Kidney tubule cell (primary cell): ENCODE data around the gene FXYD1.
"Not testable (repeated sequence)": the region's sequence is repeated elsewhere in the genome, so short reads cannot be mapped to it uniquely, and the experiment has no call there.

Experiments used
- DNase-seq: peaks from one replicate; pipeline ENCODE4 v3.0.0-alpha.2; 2018; ENCODE audit warnings: low spot score

Gene FXYD1

DNA sequence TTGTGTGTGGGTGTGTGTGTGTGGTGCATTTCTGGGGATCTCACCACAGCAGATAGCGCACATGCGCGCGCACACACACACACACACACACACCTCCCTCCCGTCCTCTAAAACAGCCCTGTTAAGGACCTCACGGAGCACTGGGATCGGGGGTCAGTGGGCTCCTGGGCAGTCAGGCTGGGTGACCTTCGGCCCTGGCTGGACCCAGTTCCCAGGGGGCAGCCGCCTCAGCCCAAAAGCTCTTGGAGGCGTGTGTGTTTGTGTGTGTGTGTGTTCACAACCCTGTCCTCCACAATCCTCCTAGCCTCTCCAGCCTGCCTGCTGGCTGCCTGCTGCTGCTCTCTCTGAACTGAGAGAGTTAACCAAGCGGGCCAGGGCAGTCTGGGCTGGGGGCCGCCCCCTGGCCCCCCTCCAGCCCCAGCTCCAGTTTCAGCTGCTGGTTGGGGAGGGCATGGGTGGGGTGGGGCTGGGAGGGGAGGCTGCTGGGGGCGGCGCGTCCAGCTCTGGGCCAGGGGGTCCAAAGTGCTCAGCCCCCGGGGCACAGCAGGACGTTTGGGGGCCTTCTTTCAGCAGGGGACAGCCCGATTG, at the start of gene FXYD1:
Gene FXYD1, plus strand, starts transcription at position 520 of the 588 bp plus-strand sequence. CDS start 1,256 bp downstream, outside the sequence.
- no peak for DNase-seq

DNA sequence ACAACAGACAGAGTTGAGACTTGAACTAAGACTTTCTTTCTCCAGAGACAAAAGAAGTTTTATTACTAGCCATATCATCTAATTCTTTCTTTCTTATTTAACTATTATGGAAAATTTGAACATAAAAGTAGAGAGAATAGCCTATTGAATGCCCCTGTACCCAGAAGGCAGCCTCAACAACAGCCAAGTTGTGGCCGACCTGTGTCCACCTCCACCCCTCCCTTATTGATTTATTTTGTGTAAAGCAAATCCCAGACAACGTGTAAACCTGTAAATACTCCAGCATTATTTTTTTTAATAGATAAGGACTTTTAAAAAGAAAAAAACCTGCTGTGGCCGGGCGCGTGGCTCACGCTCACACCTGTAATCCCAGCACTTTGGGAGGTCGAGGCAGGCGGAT, 49.1 kb upstream of the FXYD1 start:
- DNase-seq: no peak

DNA sequence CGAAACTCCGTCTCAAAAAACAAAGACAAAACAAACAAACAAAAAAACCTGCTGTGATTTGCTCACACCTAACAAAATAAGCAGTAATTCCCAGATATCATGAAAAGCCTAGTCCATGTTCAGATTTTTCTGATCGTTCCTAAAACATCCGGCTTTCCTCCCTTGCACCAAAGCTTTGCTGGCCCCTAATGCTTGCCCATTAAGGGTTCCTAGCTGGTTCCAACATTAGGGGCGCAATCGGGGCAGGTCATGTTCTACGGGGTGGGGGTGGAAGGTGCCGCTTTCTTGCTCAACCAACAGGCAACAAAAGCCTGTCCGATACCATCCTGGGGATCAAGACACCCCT, 48.5 kb upstream of the FXYD1 start:
- no peak for DNase-seq

DNA sequence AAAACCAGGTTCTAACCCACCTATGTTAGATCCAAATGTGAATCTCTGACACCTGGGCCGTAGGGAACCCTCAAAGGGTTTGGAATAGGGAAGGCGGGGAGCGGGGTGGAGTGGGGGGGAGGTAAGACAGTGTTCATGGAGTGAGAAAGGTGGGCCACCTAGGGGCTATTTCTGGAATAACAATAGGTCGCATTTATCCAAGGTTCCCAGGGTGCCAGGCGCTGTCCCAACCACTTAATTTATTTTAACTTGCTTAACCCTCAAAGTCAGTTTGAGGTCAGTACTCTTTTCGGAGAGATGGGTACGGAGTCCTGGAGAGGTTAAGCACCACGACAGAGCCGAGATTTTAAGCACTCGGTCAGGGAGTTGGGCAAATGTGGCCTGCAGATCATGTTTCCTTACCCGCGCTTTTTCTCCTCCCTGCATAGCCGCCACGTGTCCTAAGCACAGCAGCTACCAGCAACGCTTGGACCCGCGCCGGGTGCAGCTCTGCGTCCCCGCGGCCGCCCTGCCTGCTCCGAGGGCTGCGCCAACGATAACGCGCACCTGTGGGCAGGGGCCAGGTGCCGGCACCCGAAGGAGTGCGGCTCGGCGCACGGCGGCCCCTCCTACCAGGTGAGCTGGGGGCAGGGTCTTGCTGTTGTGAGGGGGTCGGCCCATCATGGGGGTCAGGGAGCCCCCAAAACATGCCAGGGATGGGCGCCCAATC, 48.0 kb upstream of the FXYD1 start:
- peak; percentile 54 for DNase-seq

DNA sequence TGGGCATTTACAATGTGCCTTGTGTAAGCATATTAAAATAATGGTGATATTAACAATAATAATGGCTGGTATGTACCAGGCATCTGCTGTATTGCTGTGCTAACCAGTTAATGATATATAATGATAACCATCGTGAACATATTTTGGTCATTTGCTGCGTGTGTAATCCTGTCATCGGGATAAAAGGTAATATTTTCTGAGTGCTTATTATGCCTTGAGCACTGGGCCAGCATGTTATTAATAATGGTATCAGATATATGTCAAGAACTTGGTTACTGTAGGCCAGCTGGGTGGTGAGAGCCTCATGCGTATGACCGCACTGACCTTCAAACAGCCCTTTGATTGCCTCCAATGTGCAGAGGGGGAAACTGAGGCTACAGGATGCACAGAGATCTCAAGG, 45.2 kb upstream of the FXYD1 start:
- no peak for DNase-seq

DNA sequence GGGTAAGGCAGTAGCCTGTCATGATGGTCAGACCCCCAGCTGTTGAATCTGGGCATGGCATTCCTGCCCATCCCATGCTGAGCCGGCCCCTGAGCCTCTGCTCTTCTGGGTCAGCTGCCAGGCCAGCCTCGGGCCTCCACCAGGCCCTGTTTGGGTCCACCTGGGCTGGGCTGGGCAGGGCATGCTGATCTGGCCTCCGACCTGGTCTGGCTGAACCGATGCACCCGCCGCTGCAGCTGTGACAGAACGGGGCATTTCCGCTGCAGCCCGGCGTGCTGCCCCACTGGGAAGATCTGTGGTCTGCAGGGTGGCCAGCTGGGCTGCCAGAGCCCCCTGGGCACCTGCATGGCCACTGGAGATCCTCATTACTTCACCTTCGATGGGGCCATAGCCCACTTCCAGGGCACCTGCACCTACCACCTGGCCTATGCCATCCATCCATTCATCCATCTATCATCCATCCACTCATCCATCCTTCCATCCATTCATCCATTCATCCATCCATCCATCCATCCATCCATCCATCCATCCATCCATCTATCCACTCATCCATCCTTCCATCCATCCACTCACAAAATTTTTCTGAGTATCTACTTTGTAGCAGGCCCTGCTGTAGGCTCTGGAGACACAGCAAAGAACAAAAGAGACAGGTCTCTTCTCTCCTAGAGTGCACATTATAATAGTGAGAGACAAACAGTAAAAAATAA, 44.5 kb upstream of the FXYD1 start:
- DNase-seq: no peak

DNA sequence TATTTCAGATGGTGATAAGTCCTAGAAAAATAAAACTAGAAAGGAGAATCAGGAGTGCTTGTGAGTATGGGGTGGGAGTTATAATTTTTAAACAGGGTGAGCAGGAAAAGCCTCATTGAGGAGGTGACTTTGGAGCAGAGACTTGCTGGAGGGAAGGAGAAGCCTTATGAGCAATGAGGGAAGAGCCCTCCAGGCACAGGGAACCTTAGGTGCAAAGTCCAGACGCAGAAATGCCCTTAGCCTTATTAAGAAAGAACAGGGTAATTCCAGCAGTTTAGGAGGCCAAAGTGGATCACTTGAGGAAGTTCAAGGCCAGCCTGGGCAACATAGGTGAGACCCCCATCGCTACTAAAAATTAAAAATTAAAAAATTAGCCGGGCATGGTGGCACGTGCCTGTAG, 44.0 kb upstream of the FXYD1 start:
- DNase-seq: no peak

DNA sequence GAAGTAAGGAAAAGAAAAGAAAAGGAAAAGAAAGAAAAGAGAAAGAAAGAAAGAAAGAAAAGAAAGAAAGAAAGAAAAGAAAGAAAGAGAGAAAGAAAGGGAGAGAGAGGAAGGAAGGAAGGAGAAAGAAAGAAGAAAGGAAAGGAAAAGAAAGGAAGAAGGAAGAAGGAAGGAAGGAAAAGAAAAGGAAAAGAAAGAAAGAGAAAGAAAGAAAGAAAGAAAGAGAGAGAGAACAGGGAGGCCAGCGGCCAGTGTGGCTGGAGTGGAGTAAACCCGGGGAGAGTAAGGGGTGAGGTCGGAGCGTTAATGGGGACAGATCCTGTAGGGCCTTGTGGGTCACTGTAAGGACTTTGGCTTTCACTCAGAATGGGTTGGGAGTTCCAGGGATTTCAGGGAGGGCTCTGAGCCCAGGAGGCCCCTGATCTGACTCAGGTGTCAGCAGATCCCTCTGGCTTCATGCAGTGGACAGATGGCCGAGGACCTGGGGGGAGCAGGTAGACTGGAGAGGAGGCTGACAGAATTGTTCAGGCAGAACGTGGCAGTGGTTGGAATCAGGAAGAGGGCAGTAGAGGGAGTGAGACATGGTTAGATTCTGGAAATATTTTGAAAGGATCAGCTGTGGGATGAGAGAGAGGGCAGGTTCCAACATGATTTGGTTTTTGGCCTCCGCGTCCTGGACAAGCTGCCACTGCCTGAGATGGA, 42.8 kb upstream of the FXYD1 start:
- peak; percentile 13 for DNase-seq

DNA sequence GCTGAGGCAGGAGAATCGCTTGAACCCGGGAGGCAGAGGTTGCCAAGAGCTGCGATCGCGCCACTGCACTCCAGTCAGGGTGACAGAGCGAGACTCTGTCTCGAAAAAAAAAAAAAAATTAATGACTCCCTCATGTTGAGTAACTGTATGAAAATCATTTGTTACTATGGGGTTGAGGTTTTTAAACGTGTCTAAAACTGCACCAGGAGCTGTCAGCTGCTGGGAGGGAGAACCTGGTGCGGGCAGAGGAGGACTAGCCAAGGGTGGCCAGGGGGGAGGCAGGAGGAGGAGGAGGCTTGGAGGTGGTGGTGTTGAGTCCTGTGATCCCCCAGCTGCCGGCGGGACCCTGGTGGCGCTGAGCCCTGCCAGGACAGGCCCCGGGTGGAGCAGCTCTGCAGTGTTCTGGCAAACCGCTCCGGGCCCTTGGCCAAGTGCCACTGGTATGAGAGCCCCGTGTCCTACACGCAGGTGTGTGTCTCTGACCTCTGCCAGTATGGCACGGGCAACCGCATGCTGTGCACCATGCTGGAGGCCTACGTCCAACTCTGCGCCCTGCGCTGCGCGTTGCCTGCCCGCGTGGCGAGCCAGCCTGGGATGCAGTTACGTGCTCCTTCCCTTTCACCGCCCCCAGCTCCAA, 40.1 kb upstream of the FXYD1 start:
- DNase-seq: no peak

DNA sequence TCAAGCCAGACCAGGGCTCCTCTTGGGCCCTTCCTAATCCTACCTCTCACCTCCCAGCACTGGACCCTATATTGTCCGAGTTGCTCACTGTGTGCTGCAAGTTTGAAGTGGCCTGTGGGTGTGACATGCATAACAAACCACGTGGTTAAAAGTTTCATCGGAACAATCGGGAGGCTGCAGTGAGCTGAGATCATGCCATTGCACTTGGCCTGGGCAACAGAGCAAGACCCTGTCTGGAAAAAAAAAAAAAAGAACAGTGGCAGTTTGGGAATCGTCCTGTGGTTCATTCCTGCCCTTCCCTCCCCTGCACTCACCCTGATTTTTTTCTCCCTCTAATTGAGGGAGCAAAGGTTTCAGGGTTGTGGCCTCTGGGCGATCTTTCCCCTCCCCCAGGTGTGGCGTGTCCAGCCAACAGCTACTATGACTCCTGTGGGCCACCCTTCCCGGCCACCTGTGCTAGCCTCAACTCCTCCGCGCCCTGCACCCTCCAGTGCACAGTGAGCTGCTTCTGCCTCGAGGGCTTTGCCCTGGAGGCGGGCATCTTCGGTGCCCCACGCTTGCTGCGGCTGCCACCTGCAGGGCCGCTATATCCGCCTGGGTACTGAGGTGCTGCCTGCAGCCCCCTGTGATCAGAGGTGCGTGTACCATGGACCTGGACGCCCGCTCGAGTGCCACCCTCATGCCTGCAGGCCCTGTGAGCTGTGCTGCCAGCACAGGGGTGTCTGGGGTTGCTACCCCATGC, 39.3 kb upstream of the FXYD1 start:
- no peak for DNase-seq

DNA sequence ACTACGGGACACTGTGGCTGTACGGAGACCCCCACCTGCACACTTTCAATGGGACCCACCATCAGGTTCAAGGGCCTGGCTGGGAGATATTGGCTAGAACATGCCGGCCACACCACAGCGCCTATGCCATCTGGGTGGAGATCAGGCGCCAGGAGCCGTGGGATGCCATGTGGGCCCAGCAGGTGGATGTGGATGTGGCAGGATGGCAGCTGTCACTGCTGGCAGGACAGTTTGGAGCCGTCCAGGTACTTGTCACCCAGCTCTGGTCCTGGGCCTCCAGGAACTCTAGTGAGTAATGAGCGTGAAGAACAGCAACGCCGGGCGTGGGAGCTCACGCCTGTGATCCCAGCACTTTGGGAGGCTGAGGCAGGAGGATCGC, 38.7 kb upstream of the FXYD1 start:
- DNase-seq: no peak

DNA sequence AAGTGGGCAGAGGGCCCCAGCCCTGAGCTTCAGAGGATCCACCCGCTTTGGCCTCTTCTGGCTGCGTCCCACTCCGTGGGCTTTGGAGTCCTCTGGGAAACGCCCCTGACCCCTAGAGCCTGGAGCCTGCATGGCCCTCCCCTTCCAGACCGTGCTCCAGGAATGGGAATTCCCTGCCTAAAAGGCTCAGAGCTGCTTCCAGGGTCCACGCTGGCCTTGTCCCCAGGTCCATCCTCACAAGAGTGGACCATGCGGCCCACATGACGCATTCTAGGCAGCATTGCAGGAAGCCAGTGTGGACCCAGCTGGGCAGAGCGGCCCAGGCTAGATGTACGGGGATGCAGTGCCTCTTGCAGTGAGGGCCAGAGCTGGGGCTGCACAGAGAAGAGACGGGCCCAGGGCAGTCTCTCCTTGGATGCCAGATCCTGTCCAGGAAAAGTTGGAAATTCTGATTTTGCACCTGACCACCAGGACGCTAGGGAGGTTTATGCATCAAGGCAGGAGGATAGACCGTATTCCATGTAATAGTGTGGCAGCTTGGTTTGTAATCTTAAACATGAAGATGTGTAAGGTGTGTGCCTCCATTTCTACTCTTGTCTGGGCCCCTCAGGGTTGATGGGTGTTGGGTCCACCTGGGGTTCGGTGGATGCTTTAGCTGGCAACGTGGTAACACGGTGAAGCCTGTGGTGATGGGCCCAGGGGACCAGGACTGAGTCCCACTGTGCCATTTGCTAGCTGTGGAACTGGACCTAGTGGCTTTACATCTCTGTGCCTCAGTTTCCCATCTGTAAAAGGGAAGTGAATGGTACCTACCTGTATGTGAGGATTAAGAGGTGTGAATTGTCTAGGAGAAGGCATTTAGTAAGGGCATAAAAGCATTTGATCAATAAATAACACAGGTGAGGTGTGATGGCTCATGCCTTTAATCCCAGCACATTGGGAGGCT, 37.8 kb upstream of the FXYD1 start:
- no peak for DNase-seq

DNA sequence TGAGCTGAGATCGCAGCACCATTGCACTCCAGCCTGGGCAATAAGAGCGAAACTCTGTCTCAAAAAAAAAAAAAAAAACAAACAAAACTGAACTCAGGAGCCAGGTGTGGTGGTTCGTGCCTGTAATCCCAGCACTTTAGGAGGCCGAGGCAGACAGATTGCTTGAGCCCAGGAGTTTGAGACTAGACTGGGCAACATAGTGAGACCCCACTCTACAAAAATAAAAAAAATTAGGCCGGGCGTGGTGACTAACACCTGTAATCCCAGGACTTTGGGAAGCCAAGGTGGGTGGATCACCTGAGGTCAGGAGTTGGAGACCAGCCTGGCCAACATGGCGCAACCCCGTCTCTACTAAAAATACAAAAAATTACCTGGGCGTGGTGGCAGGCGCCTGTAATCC, 36.7 kb upstream of the FXYD1 start:
- DNase-seq: not testable (repeated sequence)

DNA sequence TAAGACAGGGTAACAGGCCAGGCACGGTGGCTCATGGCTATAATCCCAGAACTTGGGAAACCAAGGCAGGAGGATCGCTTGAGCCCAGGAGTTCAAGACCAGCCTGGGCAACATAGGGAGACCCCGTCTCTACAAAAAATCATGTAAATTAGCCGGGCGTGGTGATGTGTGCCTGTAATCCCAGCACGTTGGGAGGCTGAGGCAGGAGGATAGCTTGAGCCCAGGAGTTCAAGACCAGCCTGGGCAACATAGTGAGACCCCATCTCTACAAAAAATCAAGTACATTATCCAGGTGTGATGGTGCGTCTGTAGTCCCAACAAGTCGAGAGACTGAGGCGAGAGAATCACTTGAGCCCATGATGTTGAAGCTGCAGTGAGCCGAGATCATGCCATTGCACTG, 35.0 kb upstream of the FXYD1 start:
- not testable (repeated sequence) for DNase-seq

DNA sequence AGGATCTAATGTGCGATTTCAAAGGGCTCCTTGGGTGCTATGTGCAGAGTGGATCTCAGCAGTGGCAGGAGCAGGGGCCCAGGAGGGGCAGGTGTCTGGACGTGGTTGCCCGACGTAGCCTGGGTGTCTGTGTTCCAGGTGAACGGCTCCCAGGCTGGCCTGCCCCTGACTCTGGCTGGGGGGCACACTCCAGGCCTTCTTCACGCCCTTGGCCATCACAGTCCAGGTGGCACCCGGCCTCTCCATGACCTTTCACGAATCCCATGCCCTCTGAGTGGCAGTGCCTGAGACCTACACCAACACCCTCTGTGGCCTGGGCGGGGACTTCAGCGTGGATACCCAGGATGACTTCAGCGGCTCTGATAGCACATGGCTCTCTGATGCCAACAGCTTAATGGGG, 34.3 kb upstream of the FXYD1 start:
- no peak for DNase-seq

DNA sequence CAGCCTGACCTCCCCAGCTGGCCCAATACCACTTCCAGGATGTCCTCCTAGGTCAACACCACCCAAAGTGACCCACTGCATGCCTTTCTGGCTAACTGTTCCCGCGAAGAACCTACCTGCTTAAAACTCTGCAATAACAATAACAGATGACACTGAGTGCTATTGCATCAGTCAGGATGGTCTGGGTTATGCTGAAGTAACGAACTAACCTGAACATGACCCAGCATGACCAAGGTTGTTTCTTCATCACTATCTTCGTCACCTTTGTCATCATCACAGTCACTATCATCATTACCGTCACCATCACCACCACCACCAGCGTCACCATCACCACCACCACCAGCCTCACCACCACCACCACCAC, 33.6 kb upstream of the FXYD1 start:
- no peak for DNase-seq

DNA sequence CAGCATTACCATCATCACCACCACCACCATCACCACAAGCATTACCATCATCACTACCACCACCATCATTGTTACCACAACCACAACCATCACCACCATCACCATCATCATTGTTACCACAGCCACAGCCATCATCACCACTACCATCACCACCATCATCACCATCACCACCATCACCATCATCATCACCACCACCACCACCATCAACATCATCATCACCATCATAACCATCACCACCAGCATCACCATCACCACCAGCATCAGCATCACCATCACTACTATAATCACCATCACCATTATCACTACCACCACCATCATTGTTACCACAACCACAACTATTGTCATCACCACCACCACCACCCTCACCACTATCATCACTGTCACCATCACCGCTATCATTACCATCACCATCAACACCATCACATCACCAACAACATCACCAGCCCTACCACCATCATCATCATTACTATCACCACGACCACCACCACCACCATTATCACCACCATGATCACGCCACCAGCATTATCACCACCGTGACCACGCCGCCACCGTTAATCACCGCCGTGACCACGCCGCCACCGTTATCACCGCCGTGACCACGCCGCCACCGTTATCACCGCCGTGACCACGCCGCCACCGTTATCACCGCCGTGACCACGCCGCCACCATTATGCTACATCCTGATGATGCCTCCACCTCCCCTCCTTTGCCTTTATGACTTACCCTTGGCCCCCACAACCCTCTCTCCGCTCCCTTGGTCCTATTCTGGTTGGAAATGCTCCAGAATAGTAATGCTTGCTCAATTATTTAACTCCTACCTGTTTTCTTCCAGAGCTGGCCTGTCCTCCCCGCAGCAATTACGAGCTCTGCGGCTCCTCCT, 33.0 kb upstream of the FXYD1 start:
- DNase-seq: no peak

DNA sequence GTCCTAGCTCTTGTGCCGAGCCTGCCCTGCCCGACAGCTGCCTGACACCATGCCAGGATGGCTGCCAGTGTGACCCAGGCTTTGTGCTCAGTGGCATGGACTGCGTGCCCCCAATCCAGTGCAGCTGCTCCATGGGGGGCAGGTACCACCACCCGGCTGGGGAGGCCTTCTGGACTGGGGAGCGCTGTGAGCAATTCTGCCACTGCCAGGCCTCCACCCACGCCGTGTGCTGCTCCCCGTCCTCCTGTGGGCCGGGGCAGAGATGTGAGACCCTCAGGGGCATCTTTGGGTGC, 32.4 kb upstream of the FXYD1 start:
- no peak for DNase-seq

DNA sequence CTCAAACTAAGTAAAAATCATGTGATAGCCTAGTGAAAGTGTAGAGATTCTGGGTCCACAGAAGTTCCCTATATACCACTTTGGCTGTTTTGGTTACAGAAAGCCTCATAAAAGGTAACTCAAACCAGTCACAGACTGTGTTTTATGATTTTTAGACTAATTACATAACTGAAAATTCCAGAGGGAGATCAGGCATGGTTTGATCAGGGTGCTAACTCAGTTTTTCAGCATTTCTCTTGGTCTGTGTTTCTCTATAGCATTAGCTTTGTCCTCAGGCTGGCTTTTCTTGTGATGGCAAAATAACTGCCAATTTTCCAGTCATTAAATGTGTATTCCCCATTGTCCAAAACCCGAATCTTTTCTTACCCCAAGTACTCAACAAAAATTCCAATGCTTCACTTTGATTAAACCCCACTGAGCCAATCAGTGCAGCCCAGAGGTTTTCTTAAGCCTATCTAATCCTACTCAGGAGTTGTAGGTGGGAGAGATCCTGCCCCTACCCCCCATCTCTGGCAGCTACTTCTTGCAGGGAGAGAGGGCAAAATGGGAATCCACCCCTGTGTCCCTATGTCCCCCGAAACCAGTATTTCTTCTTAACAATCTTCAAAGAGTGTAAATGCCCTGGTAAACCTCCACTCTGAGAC, 31.6 kb upstream of the FXYD1 start:
- DNase-seq: no peak
